AG04449 (cell line): ENCODE data around the gene TOP2B.

Experiments
- CTCF ChIA-PET: fragments of 350-600 bp; formaldehyde crosslinking; extraction: SDS; loops from one replicate; lab custom pipeline; 2021; ENCODE audit warnings: antibody characterized with exemption; lab: Yijun Ruan, JAX
- POLR2A ChIA-PET: fragments of 400-600, 350-600 bp; formaldehyde crosslinking; extraction: SDS; loops from one replicate; lab custom pipeline; 2020; ENCODE audit warnings: antibody characterized with exemption, inconsistent platforms; lab: Yijun Ruan, JAX
- DNase-seq: peaks from one replicate; pipeline ENCODE4 v3.0.0-alpha.2; 2010; ENCODE audit warnings: low read depth, low spot score
- H3K4me3 ChIP-seq: 2 replicates; pipeline ENCODE4 v1.5.1; 2011; ENCODE audit warnings: low read depth, mild to moderate bottlenecking, control low read depth, low read length
- CTCF ChIP-seq: IDR thresholded peaks from one replicate; pipeline ENCODE4 v1.5.1; 2011; ENCODE audit warnings: mild to moderate bottlenecking, moderate library complexity, low read length, control low read depth, inconsistent platforms; ENCODE audit not compliant: insufficient read depth; ENCODE audit errors: missing control alignments

Gene TOP2B

GRCh38 chr3:25547943-25548674 is 116.6 kb downstream of the TOP2B start:
- no peak for TF ChIP-seq CTCF
- H3K4me3 ChIP-seq, result no peak overlapping the region
- ChIA-PET CTCF (no interaction called here), POLR2A (no interaction called here)
- no peak for DNase-seq
